ENCODE data around the gene PDE6B. TPM values are rescaled to one million over a fixed set of nuclear protein-coding genes. Genes with fewer than 3 reads are reported as not detected.
"Not testable (repeated sequence)": the region's sequence is repeated elsewhere in the genome, so short reads cannot be mapped to it uniquely, and the experiment has no call there.

Gene PDE6B
- total RNA-seq, 1 donor from 2014 or later, result 1.7 TPM

GRCh38 chr4:687971-688853 is 62.8 kb downstream of the PDE6B start:
- DNase-seq (ENCODE audit: missing footprints) (peak; percentile 60), ATAC-seq (peak; percentile 2)
- intact Hi-C loops (cut with DNase I), result no loop called here

GRCh38 chr4:688854-689681 is 63.7 kb downstream of the PDE6B start, which contains the start of gene SLC49A3:
TSS of gene SLC49A3 (minus strand) at chr4:689151. CDS start at chr4:689127, 24 bp downstream.
- DNase-seq (ENCODE audit: missing footprints) (peak; percentile 73), ATAC-seq (peak; percentile 41)
- intact Hi-C loops (cut with DNase I), result no loop called here

GRCh38 chr4:689723-690122 is 64.3 kb downstream of the PDE6B start:
- intact Hi-C loops (cut with DNase I), result no loop called here
- DNase-seq (ENCODE audit: missing footprints) (peak; percentile 20), ATAC-seq (no peak)

GRCh38 chr4:692771-693554 is 67.6 kb downstream of the PDE6B start:
- no peak for ATAC-seq
- intact Hi-C loops (cut with DNase I), result no loop called here
- no peak for DNase-seq (ENCODE audit: missing footprints)

- intact Hi-C loops (cut with DNase I); ATAC-seq; DNase-seq (ENCODE audit: missing footprints): not testable (repeated sequence)
Observed at GRCh38 chr4:694341-694940, 69.1 kb downstream of the PDE6B start.

- no peak for ATAC-seq
- intact Hi-C loops (cut with DNase I), result no loop called here
- DNase-seq (ENCODE audit: missing footprints), result peak; percentile 55
Observed at GRCh38 chr4:699816-700580, 74.6 kb downstream of the PDE6B start.

- ATAC-seq (no peak), DNase-seq (ENCODE audit: missing footprints) (peak; percentile 34)
- intact Hi-C loops (cut with DNase I), result no loop called here
Observed at GRCh38 chr4:700587-701264, 75.4 kb downstream of the PDE6B start.

- intact Hi-C loops (cut with DNase I), result no loop called here
- DNase-seq (ENCODE audit: missing footprints) (peak; percentile 55), ATAC-seq (no peak)
Observed at GRCh38 chr4:702618-703048, 77.3 kb downstream of the PDE6B start.

- intact Hi-C loops (cut with DNase I), result no loop called here
- DNase-seq (ENCODE audit: missing footprints), result no peak
- ATAC-seq, result no peak
Observed at GRCh38 chr4:703336-704197, 78.2 kb downstream of the PDE6B start.

- ATAC-seq, result no peak
- intact Hi-C loops (cut with DNase I), result no loop called here
Observed at GRCh38 chr4:704198-704891, 79.0 kb downstream of the PDE6B start.

GRCh38 chr4:704971-705277 is 79.6 kb downstream of the PDE6B start:
- ATAC-seq (no peak), DNase-seq (ENCODE audit: missing footprints) (no peak)
- intact Hi-C loops (cut with DNase I), result no loop called here

More at GRCh38 chr4:704198-704891, 79.0 kb downstream of the PDE6B start:
- peak; percentile 67 for DNase-seq (ENCODE audit: missing footprints)

- intact Hi-C loops (cut with DNase I), result no loop called here
Observed at GRCh38 chr4:705278-706082, 80.1 kb downstream of the PDE6B start, which contains the start of gene PCGF3. TSS of gene PCGF3 (plus strand) at chr4:705832. CDS start at chr4:733681, 27,849 bp downstream.

GRCh38 chr4:706083-706633 is 80.8 kb downstream of the PDE6B start:
- ATAC-seq; intact Hi-C loops (cut with DNase I): not testable (repeated sequence)
- DNase-seq (ENCODE audit: missing footprints), result peak; percentile 57

More at GRCh38 chr4:705278-706082, 80.1 kb downstream of the PDE6B start, which contains the start of gene PCGF3:
- ATAC-seq (peak; percentile 99), DNase-seq (ENCODE audit: missing footprints) (peak; percentile 98)

GRCh38 chr4:706834-707598 is 81.6 kb downstream of the PDE6B start:
- intact Hi-C loops (cut with DNase I), result no loop called here
- DNase-seq (ENCODE audit: missing footprints) (peak; percentile 57), ATAC-seq (no peak)

All from Right ventricle myocardium inferior (tissue), 1 donor.